Activated T-cell treated with anti-CD3 and anti-CD28 coated beads, Interleukin-2, amount 50 U/mL, for 4 hours (primary cell): ENCODE measurements around the gene GSTT2B. TPM values are rescaled to one million over a fixed set of nuclear protein-coding genes. Genes with fewer than 3 reads are reported as not detected.
"Not testable (repeated sequence)": the region's sequence is repeated elsewhere in the genome, so short reads cannot be mapped to it uniquely, and the experiment has no call there.

Experiments used
- ATAC-seq, 2 donors: fragments of 200-7000 bp; cut with Tn5 transposase; one replicate each; pipeline ENCODE4 v1.10.0; 2021
- DNase-seq: peaks from one replicate; pipeline ENCODE4 v3.0.0-alpha.2; 2020
- H3K27me3 Mint-ChIP-seq: one replicate; pipeline ENCODE4 v1.8.0; 2021; ENCODE audit warnings: low read depth, mixed read lengths
- H3K36me3 Mint-ChIP-seq: one replicate; pipeline ENCODE4 v1.8.0; 2022; ENCODE audit warnings: mixed read lengths; ENCODE audit not compliant: insufficient read depth
- H3K4me1 Mint-ChIP-seq: one replicate; pipeline ENCODE4 v1.8.0; 2021; ENCODE audit warnings: low read depth, mixed read lengths
- H3K4me3 Mint-ChIP-seq: one replicate; pipeline ENCODE4 v1.8.0; 2021; ENCODE audit warnings: mild to moderate bottlenecking, moderate library complexity, mixed read lengths
- H3K9me3 Mint-ChIP-seq: one replicate; pipeline ENCODE4 v1.8.0; 2021; ENCODE audit warnings: mixed read lengths
- total RNA-seq, 3 donors: library from RNA; stranded (reverse); gene quantifications; one replicate each; pipeline ENCODE4 v1.2.1, GENCODE V29; 2021

The GSTT2B gene
- total RNA-seq = not detected

GRCh38 chr22:23961084-23961771 lies at the start of gene GSTT2B:
Gene GSTT2B, minus strand, starts transcription at chr22:23961195. Its CDS starts 64 bp downstream, at chr22:23961131.
- H3K4me3 Mint-ChIP-seq, H3K4me1 Mint-ChIP-seq, H3K9me3 Mint-ChIP-seq, DNase-seq, H3K27me3 Mint-ChIP-seq, H3K36me3 Mint-ChIP-seq, ATAC-seq: not testable (repeated sequence)

GRCh38 chr22:24010018-24010391 lies 49.0 kb upstream of the GSTT2B start:
- Mint-ChIP-seq H3K4me3 (peak overlapping the region; percentile 46), H3K4me1 (peaks cover 20% of the 10 kb centered on the region), H3K36me3 (no peaks in the 10 kb centered on the region), H3K27me3 (no peaks in the 10 kb centered on the region), H3K9me3 (no peaks in the 10 kb centered on the region)
- no peak for ATAC-seq
- DNase-seq = no peak

- ATAC-seq = no peak
- peaks cover 20% of the 10 kb centered on the region for H3K4me1 Mint-ChIP-seq
- no peaks in the 10 kb centered on the region for H3K36me3 Mint-ChIP-seq
- no peak overlapping the region for H3K4me3 Mint-ChIP-seq
- DNase-seq = no peak
- H3K27me3 Mint-ChIP-seq = no peaks in the 10 kb centered on the region
- no peaks in the 10 kb centered on the region for H3K9me3 Mint-ChIP-seq
Measured at GRCh38 chr22:24009227-24010017, 48.4 kb upstream of the GSTT2B start.

- no peaks in the 10 kb centered on the region for H3K27me3 Mint-ChIP-seq
- H3K9me3 Mint-ChIP-seq = no peaks in the 10 kb centered on the region
- DNase-seq = no peak
- H3K4me1 Mint-ChIP-seq = peaks cover 17% of the 10 kb centered on the region
- ATAC-seq = no peak
- H3K4me3 Mint-ChIP-seq = no peak overlapping the region
- H3K36me3 Mint-ChIP-seq = no peaks in the 10 kb centered on the region
Measured at GRCh38 chr22:24008381-24009226, 47.6 kb upstream of the GSTT2B start.

GRCh38 chr22:24008022-24008283 lies 47.0 kb upstream of the GSTT2B start:
- Mint-ChIP-seq H3K4me3 (no peak overlapping the region), H3K9me3 (no peaks in the 10 kb centered on the region), H3K27me3 (no peaks in the 10 kb centered on the region), H3K4me1 (peaks cover 14% of the 10 kb centered on the region), H3K36me3 (no peaks in the 10 kb centered on the region)
- no peak for ATAC-seq
- DNase-seq = no peak

GRCh38 chr22:24007253-24008021 lies 46.4 kb upstream of the GSTT2B start:
- H3K4me1 Mint-ChIP-seq = peaks cover 11% of the 10 kb centered on the region
- H3K36me3 Mint-ChIP-seq = no peaks in the 10 kb centered on the region
- H3K4me3 Mint-ChIP-seq = no peak overlapping the region
- ATAC-seq (no peak), DNase-seq (no peak)
- H3K9me3 Mint-ChIP-seq = no peaks in the 10 kb centered on the region
- H3K27me3 Mint-ChIP-seq = no peaks in the 10 kb centered on the region

- no peak for ATAC-seq
- H3K27me3 Mint-ChIP-seq = no peaks in the 10 kb centered on the region
- no peaks in the 10 kb centered on the region for H3K9me3 Mint-ChIP-seq
- H3K36me3 Mint-ChIP-seq = no peaks in the 10 kb centered on the region
- H3K4me1 Mint-ChIP-seq = peaks cover 9% of the 10 kb centered on the region
- H3K4me3 Mint-ChIP-seq = no peak overlapping the region
- DNase-seq = no peak
Measured at GRCh38 chr22:24006914-24007214, 45.9 kb upstream of the GSTT2B start.

- no peak overlapping the region for H3K4me3 Mint-ChIP-seq
- ATAC-seq (no peak), DNase-seq (no peak)
- H3K27me3 Mint-ChIP-seq = no peaks in the 10 kb centered on the region
- no peaks in the 10 kb centered on the region for H3K9me3 Mint-ChIP-seq
- no peaks in the 10 kb centered on the region for H3K36me3 Mint-ChIP-seq
- peaks cover 7% of the 10 kb centered on the region for H3K4me1 Mint-ChIP-seq
Measured at GRCh38 chr22:24006207-24006913, 45.4 kb upstream of the GSTT2B start.

GRCh38 chr22:24005201-24005600 lies 44.2 kb upstream of the GSTT2B start, which contains the start of gene GSTT4:
Gene GSTT4, minus strand, starts transcription at chr22:24005453. Its CDS starts 97 bp downstream, at chr22:24005356.
- H3K36me3 Mint-ChIP-seq = no peaks in the 10 kb centered on the region
- no peak within 1 kb of the TSS for H3K4me3 Mint-ChIP-seq
- no peaks in the 10 kb centered on the region for H3K9me3 Mint-ChIP-seq
- no peak for ATAC-seq
- H3K4me1 Mint-ChIP-seq = peaks cover under 1% of the 10 kb centered on the region
- H3K27me3 Mint-ChIP-seq = no peaks in the 10 kb centered on the region
- DNase-seq = no peak

- no peak overlapping the region for H3K4me3 Mint-ChIP-seq
Measured at GRCh38 chr22:24003887-24004286, 42.9 kb upstream of the GSTT2B start.

GRCh38 chr22:24002851-24003250 lies 41.9 kb upstream of the GSTT2B start:
- H3K4me3 Mint-ChIP-seq = no peak overlapping the region
- DNase-seq (no peak), ATAC-seq (no peak)
- H3K9me3 Mint-ChIP-seq = no peaks in the 10 kb centered on the region
- no peaks in the 10 kb centered on the region for H3K4me1 Mint-ChIP-seq
- H3K27me3 Mint-ChIP-seq = no peaks in the 10 kb centered on the region
- no peaks in the 10 kb centered on the region for H3K36me3 Mint-ChIP-seq

More at GRCh38 chr22:24003887-24004286, 42.9 kb upstream of the GSTT2B start:
- Mint-ChIP-seq H3K4me1 (no peaks in the 10 kb centered on the region), H3K27me3 (no peaks in the 10 kb centered on the region), H3K36me3 (no peaks in the 10 kb centered on the region), H3K9me3 (no peaks in the 10 kb centered on the region)
- ATAC-seq (no peak), DNase-seq (no peak)

- no peak overlapping the region for H3K4me3 Mint-ChIP-seq
- DNase-seq = no peak
- no peaks in the 10 kb centered on the region for H3K36me3 Mint-ChIP-seq
- H3K4me1 Mint-ChIP-seq = no peaks in the 10 kb centered on the region
- no peak for ATAC-seq
- no peaks in the 10 kb centered on the region for H3K9me3 Mint-ChIP-seq
- no peaks in the 10 kb centered on the region for H3K27me3 Mint-ChIP-seq
Measured at GRCh38 chr22:24002272-24002671, 41.3 kb upstream of the GSTT2B start.

- H3K36me3 Mint-ChIP-seq = no peaks in the 10 kb centered on the region
- no peak for ATAC-seq
- H3K9me3 Mint-ChIP-seq = no peaks in the 10 kb centered on the region
- no peak for DNase-seq
- no peaks in the 10 kb centered on the region for H3K4me1 Mint-ChIP-seq
- no peak overlapping the region for H3K4me3 Mint-ChIP-seq
- H3K27me3 Mint-ChIP-seq = no peaks in the 10 kb centered on the region
Measured at GRCh38 chr22:24001314-24001713, 40.3 kb upstream of the GSTT2B start.

- not testable (repeated sequence) for DNase-seq, H3K4me1 Mint-ChIP-seq, ATAC-seq, H3K36me3 Mint-ChIP-seq, H3K4me3 Mint-ChIP-seq, H3K9me3 Mint-ChIP-seq, H3K27me3 Mint-ChIP-seq
Measured at GRCh38 chr22:23999779-24000178, 38.8 kb upstream of the GSTT2B start.
